HG02759 (cell line): ENCODE results near the gene SCAMP3.
"Not testable (repeated sequence)": the region's sequence is repeated elsewhere in the genome, so short reads cannot be mapped to it uniquely, and the experiment has no call there.

Experiments used
- ATAC-seq: cut with Tn5 transposase; IDR thresholded peaks from one replicate; pipeline ENCODE4 v1.9.1; 2021; ENCODE audit warnings: mild to moderate bottlenecking, moderate library complexity; ENCODE audit not compliant: unreplicated experiment

The SCAMP3 gene

DNA sequence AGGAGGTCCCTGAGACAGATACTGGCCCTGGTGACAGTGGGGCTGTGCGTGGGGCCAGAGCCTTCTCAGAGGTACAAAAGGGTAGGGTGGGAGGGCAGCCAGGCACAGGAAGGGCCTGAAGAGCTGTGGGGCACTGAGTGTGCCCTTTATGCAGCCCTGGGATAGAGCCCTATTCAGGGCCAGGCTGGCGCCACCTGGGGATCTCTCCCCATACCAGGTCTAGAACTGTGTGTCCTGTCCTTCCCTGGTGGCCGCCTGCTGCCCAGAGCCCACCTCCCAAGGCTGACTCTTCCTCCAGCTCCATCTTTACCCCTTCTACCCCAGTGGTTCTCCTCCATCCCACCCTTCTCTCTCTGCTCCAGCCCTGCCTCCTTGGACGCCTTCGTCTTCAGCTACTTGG is 28.7 kb downstream of the SCAMP3 start:
- not testable (repeated sequence) for ATAC-seq

DNA sequence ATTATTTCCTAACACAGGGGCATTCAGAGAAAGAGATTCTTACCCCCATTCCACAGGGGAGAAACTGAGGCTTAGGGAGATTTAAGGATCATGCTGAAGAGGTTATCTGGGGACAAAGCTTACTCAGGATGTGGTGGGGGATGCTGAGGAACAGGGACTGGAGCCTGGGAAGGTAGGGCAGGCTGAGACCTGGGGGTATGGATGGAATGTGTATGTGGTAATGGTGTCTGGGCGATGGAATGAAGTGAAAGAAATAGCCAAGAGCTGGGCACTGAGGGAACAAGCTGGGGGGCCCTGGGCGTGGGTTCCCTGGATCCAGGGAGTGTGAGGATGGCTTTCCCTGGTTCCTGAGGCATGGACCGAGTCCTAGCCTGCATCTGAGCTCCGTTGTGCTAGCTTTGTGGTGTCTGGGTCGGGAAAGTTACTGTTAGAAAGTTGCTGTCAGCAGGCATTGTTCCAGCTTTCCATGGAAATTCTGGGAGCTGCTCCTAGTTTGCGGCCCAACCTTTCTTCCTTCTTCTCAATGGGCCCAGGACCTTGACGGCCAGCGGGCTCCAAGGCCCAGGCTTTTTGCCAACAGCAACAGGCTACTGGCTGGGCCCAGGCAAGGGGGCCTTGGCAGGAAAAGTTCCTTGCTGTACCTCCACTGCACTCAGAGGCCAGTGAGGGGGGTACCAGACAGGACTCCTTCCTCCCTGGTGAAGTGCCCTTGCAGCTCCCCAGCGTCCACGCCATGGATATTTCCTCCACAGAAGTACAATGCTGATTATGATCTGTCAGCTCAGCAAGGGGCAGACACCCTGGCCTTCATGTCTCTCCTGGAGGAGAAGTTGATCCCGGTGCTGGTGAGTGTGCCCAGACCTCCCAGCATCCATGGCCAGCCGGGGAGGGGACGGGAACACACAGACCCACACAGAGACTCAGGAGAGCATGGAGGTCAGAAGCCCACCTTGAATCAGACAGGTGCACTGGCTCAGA is 29.9 kb downstream of the SCAMP3 start:
- not testable (repeated sequence) for ATAC-seq

DNA sequence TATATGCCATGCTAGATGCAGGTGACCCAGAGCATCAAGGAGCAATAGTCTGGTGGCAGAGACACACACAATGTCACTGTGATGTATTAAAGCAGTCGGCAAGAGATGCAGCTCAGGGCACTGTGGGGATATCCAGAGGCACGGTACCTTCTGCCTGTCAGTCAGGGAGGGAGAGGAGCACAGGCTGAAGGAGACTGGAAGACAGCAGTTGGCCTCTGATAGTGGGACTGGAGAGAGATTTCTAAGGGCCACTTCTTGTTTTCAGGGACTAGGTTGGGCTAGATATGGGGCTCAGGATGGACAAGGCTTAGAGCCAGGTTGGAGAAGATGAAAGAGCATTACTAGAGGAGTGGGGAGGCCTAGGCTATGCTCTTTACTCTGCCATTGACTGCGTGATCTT is 30.9 kb downstream of the SCAMP3 start:
- ATAC-seq = not testable (repeated sequence)

DNA sequence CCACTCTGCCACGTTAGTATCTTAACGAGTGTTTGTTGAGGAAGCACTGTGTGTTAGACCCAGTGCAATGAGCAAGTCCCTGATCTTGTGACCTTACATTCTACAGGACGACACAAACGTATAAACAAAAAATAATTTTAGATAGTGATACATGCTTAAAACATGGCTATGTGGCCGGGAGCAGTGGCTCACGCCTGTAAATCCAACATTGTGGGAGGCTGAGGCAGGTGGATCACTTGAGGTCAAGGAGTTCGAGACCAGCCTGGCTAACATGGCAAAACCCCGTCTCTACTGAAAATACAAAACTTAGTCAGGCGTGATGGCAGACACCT is 34.1 kb downstream of the SCAMP3 start:
- ATAC-seq = no peak

DNA sequence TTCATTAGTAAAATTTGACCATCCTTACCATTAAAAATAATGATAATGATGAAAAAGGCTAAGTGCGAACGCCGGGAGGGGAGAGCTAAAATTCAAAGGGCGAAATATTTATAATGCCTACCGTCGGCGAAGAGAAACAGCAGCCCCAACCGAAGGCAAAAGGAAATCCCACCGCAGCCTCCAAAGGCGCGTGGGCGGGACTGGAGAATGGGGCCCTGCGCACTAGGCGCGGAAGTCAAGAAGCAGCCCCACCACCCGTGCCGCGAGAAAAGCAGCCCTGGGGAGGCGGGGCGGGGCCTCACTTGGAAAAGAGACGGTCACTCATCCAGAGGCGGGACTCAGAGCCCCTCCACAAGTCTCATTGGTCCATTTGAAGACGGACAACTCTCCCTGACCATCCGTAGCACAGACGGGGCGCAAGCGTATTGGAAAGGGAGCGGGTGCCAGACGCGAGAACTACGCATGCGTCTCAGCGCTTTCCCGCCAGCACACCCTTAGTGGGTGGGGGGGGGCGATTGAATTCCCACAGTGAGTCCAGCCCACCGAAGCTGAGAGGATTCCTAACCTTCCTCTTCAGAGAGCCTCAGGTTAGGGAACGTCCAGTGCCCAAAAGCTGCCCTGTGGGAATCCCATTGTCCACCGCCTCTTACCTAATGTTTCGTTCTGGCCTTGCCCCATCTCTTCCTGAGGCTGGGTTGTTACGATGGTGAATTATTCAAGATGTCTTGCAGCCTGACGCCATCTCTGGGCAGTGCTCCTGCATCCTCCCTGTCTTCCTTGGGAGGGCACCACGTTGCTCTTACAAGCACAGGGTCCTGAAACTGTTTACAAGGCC is 34.7 kb downstream of the SCAMP3 start:
- ATAC-seq = peak; percentile 89

DNA sequence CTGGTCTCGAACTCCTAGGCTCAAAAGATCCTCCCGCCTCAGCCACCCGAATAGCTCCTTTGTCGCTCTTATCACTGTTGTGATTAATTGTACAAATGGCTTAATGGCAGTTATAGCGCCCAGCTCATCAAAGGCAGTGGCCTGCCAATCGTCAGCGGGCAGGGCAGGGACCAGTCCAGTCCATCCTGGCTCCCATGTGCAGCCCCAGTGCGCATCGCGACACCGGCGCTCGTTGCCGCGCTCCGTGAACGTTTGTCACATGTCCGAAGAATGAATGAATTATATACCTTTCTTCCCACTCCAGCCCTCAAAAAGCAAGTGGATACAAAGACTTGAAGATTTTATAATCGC is 35.3 kb downstream of the SCAMP3 start:
- peak; percentile 29 for ATAC-seq

DNA sequence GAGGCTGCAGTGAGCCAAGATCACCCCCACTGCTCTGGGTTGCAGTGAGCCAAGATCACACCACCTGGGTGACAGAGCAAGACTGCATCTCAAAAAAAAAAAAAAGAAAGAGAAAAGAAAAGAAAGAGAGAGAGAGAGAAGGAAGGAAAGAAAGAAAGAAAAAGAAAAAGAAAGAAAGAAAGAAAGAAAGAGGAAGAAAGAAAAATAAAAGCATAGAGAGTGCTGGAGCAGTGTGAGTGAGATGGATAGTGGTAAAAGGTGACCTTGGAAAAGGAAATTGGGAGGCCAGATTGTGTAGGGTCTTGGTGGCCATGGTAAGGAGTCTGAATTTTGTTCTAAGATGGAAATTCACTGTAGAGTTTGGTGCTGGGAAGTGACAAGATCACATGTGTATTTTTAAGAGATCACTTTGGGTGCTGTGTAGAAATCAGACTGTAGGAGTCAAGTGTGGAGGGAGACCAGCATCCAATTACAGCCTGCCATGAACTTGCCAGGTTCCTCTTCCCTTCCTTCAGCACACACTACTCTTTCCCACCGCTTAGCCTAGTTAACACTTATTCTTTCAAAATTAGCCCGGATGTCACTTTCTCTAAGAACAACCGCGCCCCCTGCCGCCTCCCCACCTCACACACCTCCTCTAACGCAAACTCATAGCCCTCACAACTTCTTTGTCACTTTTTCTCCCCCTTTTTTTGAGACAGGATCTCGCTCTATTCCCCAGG is 35.8 kb downstream of the SCAMP3 start:
- ATAC-seq = peak; percentile 27

DNA sequence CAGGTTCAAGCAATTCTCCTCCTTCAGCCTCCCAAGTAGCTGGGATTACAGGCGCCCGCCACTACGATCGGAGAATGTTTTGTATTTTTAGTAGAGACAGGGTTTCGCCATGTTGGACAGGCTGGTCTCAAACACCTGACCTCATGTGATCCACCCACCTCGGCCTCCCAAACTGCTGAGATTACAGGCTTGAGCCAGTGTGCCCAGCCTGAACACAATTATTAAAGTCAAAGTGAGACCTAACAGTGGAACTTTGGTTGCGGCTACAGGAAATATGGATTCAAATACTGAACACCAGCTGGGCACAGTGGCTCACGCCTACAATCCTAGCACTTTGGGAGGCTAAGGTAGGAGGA is 36.8 kb downstream of the SCAMP3 start:
- not testable (repeated sequence) for ATAC-seq

DNA sequence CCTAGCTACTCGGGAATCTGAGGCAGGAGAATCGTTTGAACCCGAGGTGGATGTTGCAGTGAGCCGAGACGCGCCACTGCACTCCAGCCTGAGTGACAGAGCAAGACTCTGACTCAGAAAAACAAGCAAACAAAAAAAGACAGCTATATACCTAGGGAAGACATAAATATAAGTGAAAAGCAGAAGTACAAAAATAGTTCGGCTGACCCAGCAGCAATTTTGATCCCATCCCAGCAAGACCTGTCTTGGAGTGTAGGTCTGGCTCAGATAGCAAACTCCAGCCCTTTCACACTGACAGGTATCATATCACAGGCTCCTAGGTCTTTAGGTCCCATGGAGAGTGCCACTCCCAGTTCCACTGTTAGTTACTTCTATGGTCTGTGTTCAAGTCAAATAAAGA is 39.1 kb downstream of the SCAMP3 start:
- no peak for ATAC-seq

DNA sequence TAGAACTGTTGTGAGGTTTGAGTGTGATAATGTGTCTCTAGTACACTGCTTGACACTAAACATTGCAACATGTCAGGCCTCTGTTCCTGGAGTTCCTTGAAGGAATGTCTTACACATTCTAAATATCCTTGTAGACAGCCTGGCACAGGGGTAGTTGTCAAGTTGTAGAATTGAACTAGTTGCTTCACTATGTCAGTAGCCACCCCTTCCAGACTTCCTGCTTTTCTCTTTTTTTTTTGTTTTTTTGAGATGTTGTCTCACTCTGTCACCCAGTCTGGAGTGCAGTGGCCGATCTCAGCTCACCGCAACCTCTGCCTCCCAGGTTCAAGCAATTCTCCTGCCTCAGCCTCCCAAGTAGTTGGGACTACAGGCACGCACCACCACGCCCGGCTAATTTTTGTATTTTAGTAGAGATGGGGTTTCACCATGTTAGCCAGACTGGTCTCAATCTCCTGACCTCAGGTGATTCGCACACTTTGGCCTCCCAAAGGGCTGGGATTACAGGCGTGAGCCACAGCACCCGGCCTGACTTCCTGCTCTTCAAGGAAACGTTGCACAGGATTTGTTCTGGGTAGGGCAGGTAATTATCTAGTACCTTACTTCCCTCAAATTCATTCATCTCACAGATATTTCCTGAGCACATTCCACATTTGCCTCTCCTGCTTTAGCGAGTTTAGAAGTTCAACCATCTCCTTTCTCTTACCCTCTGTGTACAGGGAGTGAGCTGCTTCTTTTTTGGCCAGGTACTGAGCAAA is 41.8 kb downstream of the SCAMP3 start:
- ATAC-seq = not testable (repeated sequence)

DNA sequence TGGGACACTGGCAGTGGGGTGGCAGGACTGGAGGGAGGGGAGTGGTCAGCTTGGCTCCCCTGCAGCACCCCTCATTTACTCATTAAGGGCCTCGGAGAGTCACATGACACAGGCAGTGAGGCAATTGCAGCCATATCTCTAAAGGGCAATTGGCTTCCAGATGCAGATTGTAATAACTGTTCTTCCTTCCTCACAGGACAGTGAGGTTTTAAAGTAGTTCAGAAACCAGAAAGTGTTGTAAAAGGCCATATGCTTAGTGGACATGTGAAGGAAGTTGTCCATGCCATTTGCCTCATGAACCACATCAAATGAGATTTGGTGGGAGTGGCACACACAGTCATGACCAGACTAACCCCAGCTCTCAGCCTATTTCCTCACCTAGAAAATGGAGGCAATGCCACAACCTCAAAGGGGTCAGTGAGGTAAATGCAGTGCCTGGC is 42.5 kb downstream of the SCAMP3 start:
- ATAC-seq = no peak

DNA sequence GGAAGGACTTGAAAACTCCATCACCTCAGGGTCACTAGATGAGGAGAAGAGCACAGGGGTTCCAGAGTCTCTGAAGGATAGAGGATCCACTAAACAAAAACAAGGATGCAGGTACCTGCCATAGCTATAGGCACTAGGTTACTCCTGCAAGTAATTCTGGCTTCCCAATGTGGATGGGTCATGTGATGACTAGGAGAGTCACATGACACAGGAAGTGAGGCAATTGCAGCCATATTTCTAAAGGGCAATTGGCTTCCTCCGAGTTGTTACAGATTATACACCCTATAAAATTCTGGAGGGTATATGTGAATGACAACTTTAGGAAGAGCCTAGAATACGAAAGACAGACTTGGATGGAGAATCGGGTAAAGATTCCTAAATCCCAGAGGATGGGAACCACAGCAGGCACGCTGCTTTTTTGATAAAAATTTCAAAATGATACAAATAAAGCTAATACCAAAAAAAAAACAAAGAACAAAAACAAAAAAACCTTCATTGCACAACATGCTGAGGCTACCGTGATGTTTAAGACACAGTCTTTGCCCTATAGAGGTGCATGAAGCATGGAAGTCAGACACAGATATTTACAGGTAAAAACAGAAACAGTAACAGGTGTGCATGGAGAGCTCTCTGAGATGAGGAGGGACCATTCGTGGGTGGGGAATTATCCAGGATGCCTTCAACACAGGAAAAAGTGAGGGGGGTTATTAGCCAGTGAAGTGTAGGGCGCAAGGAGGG is 43.1 kb downstream of the SCAMP3 start:
- ATAC-seq = no peak

DNA sequence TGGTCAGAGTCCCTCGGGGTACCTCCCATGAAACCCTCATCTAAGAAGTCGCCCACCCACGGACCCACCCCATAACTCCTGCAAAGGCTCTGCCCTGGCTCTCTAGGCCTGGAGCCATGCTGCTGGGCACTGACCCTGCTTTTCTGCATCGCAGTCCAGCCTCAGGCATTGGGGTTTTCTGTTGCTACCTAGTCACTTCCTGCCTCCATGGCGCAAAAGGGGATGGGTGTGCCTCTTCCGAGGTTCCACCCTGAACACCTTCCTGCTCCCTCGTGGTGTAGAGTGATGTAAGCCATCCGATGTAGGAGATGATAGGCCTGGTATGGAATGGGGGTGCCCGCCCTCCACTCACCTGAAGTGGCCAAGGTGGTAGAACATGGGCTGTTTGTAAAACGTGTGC is 47.5 kb downstream of the SCAMP3 start:
- ATAC-seq = not testable (repeated sequence)

DNA sequence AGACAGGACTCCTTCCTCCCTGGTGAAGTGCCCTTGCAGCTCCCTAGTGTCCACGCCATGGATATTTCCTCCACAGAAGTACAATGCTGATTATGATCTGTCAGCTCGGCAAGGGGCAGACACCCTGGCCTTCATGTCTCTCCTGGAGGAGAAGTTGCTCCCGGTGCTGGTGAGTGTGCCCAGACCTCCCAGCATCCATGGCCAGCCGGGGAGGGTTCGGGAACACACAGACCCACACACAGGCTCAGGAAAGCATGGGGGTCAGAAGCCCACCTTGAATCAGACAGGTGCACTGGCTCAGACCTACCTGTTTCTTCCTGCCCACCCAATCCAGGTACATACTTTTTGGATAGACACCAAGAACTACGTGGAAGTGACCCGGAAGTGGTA is 50.1 kb downstream of the SCAMP3 start:
- ATAC-seq = not testable (repeated sequence)

DNA sequence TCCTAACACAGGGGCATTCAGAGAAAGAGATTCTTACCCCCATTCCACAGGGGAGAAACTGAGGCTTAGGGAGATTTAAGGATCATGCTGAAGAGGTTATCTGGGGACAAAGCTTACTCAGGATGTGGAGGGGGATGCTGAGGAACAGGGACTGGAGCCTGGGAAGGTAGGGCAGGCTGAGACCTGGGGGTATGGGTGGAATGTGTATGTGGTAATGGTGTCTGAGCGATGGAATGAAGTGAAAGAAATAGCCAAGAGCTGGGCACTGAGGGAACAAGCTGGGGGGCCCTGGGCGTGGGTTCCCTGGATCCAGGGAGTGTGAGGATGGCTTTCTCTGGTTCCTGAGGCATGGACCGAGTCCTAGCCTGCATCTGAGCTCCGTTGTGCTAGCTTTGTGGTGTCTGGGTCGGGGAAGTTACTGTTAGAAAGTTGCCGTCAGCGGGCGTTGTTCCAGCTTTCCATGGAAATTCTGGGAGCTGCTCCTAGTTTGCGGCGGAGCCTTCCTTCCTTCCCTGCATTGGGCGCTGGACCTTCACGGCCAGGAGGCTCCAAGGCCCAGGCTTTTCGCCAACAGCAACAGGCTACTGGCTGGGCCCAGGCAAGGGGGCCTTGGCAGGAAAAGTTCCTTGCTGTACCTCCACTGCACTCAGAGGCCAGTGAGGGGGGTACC is 50.6 kb downstream of the SCAMP3 start:
- not testable (repeated sequence) for ATAC-seq

DNA sequence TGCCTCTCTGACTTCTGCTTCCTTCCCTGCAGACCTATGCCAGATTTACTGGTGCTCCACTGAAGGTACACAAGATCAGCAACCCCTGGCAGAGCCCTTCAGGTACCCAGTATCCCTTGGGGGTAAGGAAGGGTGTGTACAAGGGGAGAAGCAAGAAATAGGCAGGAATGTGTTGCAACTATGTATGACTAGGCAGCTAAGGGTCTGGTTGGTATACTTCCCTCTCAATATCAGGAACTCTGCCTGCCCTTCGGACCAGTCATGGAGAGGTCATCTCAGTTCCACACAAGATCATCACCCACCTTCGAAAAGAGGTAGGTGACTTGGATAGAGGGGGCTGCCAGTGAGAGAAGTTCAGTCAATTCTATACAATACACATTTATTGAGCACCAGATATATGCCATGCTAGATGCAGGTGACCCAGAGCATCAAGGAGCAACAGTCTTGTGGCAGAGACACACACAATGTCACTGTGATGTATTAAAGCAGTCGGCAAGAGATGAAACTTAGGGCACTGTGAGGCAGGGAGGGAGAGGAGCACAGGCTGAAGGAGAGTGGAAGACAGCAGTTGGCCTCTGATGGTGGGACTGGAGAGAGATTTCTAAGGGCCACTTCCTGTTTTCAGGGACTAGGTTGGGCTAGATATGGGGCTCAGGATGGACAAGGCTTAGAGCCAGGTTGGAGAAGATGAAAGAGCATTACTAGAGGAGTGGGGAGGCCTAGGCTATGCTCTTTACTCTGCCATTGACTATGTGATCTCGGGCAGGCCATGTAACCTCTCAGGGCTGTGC is 51.7 kb downstream of the SCAMP3 start:
- no peak for ATAC-seq

DNA sequence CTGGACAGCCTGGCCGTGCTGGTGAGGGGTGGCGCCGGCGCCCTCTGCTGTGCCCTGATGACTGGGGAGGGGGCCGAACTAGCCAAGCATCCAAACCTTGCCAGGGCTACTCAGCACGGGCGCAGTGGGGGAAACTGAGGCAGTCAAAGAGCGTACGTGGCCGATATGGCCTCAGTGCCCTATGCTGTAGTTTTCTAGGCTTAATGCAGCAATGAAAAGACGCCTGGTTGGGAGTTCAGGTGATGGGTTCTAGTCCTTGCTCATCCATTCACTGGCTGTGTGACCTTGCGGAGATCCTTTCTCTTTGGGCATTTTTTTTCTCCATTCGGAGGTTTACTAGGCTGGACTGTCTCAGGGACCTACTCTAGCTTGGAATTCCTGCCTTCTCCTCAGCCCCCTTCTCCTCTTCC is 52.8 kb downstream of the SCAMP3 start:
- no peak for ATAC-seq

DNA sequence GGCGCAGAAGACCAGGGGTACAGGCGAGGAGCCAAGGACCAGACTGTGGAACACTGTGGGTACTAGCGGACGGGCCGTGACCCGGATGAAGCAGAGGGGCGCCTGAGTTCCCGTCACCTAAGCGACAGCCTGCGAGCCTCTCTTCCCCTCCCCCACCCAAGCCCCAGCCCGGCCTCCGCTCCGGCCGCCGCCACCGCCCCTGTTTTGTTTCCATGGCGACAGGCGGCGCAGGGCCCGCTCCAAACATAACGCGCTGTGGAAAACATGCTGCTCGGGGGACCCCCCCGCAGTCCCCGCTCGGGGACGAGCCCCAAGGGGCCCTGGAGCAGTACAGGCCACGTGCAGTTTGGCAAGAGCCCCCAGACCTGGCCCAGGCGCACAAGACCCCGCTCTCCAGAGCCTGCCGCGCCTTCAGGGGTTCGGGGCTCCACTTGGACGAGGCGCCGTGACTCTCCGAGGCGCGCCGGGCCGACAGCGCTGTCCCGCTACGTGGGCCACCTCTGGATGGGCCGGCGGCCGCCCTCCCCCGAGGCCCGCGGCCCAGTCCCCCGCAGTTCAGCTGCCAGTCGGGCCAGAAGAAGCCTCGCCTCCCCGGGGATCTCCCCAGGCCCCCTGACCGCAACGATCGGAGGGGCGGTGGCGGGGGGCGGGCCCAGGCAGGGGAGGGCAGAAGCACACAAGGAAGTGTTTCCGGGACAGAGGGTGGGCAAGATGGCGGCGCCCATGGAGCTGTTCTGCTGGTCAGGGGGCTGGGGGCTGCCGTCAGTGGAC is 53.4 kb downstream of the SCAMP3 start, which contains the start of gene MTX1:
TSS of gene MTX1 (plus strand) at position 155 of the 771 bp plus-strand sequence. CDS start at position 265, 110 bp downstream.
- ATAC-seq = peak; percentile 76
